Measurements from ENCODE around the gene PLXNA2.

Gene PLXNA2

DNA sequence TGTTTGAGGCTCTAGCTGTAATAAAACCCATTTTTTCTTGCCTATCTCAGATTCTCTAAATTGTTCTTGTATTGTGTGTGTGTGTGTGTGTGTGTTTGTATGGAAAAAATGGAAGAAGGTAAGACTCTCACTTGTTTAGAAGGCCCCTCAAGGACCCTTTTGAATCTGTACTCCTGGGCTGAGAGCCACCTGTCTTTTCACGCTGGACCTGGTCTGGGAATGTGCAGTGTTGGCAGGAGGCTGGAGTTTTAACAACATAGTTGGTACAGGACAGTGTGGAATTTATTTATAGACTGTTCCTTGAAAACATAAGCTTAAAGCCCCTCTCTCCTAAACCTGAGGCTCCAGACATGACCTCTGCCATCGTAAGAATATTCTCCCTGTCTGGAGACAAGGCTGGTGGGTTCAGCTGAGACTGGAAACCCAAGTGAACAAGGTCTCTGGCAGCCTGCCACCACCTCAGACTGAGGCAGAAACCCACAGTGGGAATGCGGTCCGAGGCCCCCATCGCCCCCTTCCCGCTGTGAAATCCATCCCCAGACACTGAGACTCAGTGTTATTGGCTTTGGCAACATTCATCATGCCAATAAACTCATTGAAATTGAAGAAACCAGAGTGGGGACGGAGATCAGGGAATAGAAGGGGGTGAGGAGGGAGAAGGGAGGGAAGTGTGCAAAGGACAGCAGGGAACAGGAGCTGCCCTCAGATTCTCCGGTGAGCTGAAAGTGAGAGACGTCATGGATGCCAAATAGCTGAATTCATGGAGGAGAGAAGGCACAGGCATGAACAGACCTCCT, 24.6 kb upstream of the PLXNA2 start:
- DNase-seq (ENCODE audit: low read depth, low spot score): no peak

DNA sequence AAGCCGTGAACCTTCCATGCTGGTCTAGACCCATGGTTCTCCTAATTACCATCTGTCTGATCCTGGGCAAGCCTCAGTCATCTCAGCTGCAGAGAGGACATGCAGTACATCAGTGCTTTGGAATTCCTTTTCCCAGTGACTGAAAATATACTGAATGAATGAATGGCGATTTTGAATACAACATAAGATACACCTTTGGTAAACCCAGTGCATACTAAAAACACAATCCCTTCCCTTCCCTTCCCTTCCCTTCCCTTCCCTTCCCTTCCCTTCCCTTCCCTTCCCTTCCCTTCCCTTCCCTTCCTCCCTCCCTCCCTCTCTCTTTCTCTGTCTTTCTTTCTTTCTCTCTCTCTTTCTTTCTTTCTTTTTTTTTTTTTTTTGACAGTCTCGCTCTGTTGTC, 21.3 kb upstream of the PLXNA2 start:
- DNase-seq (ENCODE audit: low read depth, low spot score): no peak

DNA sequence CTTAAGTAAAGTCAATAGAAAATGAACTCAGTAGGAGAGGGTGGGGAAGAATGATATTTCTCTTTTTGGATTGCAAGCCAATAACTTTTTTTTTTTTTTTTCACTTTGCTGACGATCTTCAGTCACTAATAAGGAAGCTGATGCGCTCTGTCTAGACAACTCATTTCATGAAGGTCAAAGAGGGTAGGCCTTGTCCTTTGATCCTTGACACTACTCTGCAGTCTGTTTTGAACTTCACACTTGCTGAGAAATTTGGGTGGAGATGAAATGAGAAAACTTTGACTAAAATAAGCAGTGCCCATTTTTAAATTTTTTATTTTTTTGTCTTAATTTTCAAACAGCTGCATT, 20.9 kb upstream of the PLXNA2 start:
- no peak for DNase-seq (ENCODE audit: low read depth, low spot score)

DNA sequence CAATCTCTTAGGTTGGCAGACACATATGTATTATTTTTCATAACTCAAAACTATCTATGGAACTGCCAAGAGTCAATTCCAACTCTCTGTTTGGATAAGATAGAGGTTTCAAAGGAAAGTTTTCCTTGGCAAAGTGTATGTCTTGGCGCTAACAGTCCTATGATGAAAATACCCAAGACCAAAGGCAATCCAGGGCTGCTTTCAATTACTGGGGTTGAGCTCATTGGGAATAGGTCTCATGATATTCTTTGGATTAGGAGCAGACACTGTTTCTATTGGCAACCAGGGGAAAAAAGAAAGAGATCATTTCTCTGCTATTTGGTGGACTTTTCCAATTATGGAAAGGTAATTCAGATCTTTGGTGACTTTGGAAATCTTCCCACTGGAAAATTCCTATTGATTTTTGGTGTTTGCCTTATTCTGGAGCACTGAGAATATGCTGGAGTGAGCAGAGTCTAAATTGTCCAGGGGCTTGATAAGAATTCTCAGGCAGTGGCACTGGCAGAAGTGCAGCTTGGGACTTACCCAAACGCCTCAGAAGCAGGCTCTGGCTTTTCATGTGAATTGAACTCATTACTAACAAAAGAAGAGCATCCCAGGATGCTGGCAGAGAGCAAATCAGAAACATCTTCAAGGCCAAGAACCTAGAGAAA, 20.4 kb upstream of the PLXNA2 start:
- no peak for DNase-seq (ENCODE audit: low read depth, low spot score)

DNA sequence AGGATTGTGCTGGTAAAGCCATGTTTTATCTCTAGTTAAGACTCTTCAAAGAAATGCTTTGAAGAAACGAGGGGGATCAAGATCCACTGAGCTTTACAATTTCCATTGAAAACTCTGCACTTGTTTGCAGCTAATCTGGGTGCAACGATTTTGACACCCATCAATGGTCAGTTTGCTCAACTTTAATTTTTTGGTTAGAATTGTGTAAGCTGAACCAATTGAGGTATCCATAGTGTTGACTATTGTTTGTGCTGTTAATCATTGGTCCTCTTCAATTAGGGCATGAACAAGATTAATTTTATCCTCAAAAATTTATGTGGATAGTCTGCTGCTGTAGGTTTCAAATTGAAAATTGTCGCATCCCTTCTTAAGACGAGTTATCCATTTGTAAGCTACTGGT, 17.7 kb upstream of the PLXNA2 start:
- DNase-seq (ENCODE audit: low read depth, low spot score): no peak

DNA sequence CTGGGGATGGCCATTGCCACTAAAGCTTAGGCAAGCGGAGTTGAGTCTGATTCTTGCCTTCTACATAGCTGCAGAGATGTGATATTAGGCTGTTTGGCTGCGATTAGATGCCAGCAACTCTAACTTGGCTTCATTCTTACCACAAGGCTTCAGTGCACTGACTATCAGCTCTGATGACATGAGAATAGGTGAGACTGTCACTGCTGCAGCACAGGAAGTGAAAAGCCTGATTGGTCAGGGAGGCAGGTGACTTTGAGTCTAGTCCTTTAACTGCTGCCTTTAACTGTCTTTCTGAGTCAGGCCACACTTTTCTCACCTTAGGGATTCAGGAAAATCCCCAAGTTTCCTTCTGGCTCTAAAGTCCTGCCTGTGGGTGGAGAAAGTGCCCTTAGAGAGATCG, 14.1 kb upstream of the PLXNA2 start:
- DNase-seq (ENCODE audit: low read depth, low spot score): no peak

DNA sequence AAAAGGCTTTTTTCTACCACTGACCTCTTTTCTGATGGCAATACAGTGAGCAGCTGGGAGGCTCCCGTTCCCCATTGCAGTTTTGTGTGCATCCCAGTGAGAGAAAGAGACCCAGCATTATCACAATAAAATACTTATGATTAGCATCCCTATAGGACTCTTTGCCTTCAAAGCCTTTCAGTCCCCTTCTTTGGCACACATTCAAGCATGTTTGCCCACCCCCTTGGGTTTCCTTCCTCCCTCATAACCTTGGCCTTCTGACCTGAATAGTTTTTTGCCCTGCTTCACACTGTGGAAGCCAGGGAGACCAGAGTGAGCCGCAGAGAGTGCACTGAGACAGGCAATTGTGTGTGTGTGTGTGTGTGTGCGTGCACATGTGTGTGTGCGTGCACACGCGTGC, 13.2 kb upstream of the PLXNA2 start:
- no peak for DNase-seq (ENCODE audit: low read depth, low spot score)

DNA sequence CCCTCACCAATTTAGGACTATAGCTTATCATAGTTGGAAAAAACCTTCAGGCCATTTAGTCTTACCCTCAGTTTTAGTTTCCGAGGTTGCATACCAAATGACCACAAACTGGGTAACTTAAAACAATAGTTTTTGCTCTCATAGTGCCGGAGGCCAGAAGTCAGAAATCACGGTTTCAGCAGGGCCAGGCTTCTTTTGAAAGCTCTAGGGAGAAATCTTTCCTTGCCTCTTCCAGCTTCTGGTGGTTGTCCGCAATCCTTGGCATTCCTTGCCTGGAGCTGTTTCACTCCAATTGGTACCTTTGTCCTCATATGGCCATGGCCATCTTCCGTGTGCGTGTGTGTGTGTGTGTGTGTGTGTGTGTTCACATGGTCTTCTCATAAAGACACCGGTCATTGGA, 12.4 kb upstream of the PLXNA2 start:
- no peak for DNase-seq (ENCODE audit: low read depth, low spot score)

DNA sequence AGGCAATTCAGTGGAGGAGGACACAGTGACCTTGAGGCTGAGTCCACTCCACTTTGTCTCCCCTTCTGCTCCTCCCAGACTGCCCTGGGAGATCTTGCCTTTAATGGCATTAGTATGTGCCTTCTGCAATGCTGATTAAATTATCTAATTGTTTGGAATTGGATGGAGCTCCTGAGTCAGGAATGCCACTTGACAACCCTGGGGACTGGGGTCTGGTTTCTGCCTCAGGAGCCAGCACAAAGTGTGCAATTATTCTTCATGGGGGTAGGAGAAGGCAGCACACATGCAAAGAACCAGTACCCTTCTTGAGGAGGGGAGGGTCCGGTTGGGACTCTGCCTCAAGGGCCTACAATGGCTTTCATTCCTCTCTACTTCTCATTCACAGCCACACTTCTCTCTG, 11.9 kb upstream of the PLXNA2 start:
- DNase-seq (ENCODE audit: low read depth, low spot score): no peak

DNA sequence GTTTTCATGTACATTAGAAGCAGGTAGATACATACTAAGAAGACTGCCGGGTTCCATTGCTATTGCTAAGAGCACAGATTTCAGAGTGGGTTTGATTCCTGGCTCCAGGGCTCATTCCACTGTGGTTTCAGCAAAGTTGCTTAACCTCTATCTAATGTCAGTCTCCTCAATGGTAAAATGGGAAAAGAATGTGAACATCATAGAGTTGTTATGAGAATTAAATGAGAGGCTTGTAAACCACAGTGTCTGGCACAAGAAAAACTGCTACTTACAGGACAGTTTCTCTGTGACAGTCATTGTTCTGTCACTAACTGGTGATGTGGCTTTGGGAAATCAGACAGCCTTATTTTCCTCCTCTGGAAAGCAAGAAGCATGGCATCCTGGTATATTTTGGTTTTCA, 10.7 kb upstream of the PLXNA2 start:
- no peak for DNase-seq (ENCODE audit: low read depth, low spot score)

DNA sequence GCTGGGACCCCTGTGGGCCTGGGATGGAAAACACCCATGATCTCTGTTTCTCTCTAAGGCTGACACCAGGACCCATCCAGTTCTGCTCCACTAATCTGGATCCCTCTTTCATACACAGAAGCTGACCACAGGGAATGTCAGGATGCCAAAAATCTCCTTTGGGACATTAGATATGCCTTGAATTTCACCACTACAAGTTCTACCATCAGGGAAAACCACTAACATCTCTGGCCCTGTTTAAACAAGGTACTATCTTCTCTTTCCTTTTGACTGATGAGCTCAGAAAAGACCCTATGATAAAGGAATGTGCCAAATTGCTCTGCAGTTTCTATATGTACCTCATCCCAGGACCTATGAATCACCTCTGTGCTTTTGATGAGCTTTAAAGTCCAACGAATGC, 10.2 kb upstream of the PLXNA2 start:
- DNase-seq (ENCODE audit: low read depth, low spot score): no peak

DNA sequence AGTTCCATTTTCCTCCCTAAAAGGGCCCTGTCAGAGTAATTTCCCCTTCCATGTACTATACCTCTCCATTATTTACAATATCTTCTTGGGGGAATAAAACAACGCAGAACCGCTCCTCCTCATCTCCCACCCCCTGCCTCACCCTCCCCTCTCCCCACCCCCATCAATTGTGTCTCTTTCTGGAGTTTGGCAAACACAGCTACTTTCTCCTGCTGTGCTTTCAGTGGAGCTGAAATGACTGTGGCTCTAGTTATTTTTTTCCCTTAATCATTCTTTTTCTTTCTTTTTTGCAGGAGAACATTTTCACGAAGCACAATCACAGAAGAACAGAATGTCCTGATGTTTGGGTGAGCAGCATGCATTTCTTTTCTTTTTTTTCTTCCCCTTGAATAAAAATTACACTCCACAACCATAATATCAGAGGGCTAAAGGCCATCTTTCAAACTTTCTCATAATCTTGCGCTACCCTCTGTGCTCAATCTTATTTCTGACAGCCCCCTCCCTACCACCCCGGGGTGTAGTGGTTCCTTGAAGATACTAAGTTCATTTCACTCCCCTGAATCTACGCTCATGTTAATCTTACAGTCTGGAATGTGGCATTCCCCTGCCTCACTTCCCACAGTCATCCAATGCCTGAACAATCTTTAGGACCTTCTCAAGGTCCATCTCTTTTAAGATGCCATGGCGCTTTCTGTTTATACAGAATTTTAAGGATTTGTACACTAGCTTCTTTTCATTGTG, 8.8 kb upstream of the PLXNA2 start:
- DNase-seq (ENCODE audit: low read depth, low spot score): no peak

DNA sequence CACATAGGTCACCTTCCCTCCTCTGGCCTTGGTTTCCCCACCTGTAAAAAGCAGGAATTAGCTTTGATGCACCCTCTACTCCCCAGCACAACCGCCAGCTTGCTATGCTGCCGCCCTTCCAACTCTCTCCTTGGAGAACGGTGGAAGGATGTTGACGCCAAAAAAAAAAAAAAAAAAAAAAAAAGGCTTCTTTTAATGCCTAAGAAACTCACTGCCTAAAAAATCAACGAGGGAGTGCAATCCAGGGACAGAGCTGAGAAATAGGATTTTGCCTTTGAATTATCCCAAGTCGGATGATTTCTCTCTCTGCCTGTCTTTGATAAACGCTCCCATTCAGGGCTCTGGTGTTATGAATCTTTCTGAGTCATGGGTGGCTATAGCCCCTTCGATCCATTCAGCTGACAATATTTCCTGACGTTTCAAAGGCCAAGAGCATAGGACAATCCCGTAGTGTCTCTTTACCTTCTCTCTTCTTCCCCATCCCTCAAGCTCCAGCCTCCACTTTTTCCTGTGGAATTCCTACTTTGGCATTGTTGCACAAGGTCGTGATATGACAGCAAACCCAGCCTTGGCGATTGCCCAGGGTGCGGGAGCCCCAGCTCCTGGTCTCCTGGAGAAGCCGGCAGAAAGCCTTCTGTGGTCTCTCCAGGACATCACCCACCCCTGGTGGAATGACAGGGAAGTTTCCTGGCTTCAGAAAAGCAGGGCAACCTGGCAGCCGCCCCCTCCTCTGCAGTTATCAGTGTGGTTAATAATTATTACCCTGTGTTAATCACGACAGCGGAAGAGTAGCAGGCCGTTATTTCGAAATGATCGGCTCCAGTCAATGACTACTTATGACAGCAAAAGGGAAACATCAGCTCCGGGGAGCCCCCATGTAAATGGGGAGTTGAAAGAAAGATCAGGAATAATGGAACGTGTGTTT, 8.0 kb upstream of the PLXNA2 start:
- no peak for DNase-seq (ENCODE audit: low read depth, low spot score)

DNA sequence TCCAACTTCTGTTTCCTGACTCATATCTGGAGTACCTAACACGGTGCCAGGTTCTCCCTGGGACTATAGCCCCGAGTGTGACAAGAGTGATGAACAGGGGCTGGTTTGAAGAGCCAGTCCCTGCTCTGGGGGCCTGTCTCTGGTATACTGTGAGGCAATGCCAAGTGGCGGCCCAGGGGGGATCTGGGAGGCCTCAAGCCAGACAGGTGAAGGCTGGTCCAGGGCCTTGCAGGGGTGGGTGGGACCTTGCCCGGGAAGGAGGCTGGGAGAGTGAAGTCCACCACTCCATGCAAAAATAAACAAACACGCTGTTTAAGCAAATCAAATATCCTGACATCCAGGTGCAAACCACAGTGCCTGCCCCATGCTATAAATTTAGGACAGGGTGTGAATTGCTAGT, 6.8 kb upstream of the PLXNA2 start:
- DNase-seq (ENCODE audit: low read depth, low spot score): no peak

DNA sequence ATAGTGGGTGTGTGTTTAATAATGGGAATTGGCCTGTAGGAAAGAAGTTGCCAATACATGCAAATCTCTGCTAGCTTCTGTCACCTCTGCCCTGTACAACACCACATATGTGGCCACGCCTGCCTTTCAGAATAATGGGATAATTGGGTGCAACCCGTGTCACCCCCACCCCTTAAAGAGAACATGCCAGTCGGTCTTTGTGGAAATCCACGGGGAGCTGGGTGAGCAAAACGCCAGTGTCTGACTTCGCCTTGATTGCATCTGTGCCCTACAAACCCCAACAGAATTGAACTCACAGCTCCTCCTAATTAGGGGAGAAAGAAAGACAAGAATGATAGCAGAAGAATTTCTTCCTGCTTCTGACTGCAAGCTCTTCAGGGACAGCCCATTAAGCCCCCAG, 6.4 kb upstream of the PLXNA2 start:
- no peak for DNase-seq (ENCODE audit: low read depth, low spot score)

DNA sequence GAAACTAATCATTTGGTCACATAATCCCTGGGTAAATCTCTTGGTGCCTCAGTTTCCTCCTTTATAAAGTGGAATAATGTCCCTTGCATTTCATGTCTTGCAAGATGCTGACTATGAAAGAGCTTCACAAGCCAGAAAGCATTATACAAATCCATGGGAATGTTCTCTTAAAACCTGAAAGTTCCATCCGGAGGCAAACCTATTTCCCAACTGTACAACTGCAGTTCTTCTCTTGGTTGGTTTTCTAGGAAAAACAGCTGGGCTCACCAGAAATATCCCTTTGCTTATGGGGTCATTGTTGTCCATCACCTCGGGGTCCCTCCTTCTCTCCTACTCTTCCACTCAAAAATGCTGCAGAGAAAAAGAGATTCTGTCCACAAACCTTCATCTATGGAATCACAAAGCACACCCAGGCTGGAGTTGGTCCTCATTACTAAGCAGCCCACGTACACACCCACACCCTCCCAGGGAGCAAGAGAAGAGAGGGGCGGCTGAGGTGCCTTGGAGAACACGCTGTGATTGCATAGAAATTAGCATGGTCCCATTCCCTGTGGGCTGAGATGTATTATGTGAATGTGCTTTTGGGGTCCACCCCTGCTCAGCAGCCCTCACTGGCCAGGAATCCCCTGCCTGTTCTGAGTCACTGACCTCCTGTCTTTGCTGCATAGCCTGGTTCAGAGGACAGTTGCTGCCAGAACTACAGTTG, 5.0 kb upstream of the PLXNA2 start:
- no peak for DNase-seq (ENCODE audit: low read depth, low spot score)

DNA sequence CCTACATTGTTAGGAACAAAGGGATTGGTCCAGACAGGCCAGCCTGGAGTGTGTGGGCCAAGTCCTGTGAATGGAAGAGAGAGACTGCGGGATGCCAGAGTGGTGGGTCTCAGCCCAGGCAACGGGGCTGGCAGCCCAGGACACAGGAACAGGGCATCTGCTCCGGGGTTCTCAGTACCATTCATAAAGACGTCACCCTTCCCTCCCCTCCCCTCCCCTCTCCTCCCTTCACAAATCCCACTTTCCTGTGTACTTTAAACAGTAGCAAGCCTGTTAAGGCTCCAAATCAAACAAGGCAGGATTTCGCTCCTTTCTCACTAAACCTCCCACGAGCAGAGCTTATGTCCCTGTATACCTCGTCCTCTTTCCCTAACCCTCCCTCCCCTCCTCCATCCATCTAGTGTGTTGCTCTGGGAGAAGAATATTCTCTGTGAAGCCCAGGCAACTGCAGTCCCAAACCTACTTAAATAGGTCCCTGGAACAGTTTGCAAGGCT, 4.2 kb upstream of the PLXNA2 start:
- DNase-seq (ENCODE audit: low read depth, low spot score): no peak

DNA sequence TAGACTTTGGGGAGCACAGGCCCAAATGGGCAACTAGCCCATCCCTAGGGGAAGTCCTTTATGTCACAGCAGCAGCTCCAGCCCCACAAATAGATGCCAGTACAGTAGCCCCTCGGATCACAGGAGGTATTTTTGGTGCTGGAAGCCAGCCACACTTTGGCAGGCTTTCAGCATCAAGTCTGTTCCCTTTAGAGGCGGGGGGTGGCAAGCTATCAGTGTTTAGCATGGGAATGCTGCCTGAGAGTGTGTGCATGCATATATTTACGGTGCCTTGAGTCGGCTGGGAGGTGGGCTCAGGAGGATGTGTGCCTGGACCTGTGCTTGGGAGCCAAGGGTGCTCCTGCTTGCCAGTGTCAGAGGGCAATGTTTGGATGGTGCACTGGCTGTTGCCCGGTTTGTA, 3.5 kb upstream of the PLXNA2 start:
- DNase-seq (ENCODE audit: low read depth, low spot score): no peak

DNA sequence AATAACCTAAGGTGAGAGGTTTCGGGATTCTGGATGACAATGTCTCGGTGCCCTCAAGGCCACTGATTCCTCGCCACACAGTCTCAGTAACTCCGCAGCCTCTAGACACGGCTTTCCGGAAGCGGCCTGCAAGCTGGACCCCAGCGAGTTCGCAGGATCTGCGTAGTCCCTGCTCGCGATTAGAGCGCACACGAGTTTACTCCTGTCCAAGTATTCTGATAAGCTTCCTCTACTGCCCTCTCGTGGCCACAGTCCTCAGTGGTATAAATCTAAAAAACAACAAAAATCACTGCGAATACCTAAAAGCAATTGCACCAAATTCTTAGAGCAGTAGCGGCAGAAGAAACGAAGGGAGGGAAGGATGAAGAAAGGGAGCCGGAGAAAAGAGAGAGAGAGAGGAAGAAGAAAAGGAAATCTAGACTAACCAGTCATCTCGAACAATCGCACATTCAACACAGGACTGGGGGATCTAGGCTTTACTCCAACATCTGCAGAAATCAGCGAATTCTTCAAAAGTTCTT, 1.1 kb upstream of the PLXNA2 start:
- DNase-seq (ENCODE audit: low read depth, low spot score): peak; percentile 86

DNA sequence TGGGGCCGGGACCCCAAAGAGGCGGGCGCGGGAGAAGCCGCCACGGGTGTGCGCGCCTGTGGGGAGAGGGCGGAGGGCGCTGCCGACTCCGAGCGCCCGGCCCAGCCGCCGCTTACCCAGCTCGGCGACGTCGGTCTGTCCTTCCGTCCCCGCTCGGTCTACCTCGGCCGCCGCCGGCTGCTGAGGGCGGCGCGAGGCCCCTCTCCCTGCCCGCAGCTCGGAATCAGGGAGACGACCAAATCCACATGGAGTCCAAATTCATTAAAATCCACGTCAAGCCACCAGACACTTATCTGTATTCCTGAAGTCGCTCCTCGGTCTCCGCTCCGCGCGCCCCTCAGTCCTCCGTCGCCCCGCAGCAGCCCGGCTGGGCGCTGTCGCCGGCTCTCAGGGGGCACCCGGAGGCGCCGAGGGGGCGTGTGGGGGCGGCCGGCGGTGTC, 637 bp downstream of the PLXNA2 start:
- no peak for DNase-seq (ENCODE audit: low read depth, low spot score)

Measured in smooth muscle cell of the brain vasculature (primary cell).